IMR-90 (cell line): ENCODE results near the gene SPAG4.

Source experiments
- CTCF ChIP-seq: conservative IDR thresholded peaks from 2 replicates; pipeline ENCODE4 v1.5.1; 2012; ENCODE audit warnings: mild to moderate bottlenecking, low read depth, low read length, improper control_type of control experiment
- POLR2A ChIP-seq: IDR thresholded peaks from 2 replicates; pipeline ENCODE4 v1.6.1; 2012; ENCODE audit warnings: mild to moderate bottlenecking, low read depth, low read length

GRCh38 chr20:35588397-35588796 is 27.2 kb upstream of the SPAG4 start:
- TF ChIP-seq CTCF, result no peak
- TF ChIP-seq POLR2A, result no peak
